PC-3 (cell line): ENCODE measurements around the gene RALB. TPM values are rescaled to one million over a fixed set of nuclear protein-coding genes. Genes with fewer than 3 reads are reported as not detected.
A peak's percentile ranks its signal among the peaks of the same experiment; 100 is the strongest.

Source experiments
- ATAC-seq: fragments of 200-7000 bp; cut with Tn5 transposase; 2 replicates; pipeline ENCODE4 v1.9.1; 2020; ENCODE audit warnings: mild to moderate bottlenecking, moderate library complexity
- BruUV-seq: library from RNA; stranded (reverse); fragments of 400-500 nt; replicated peaks from 2 replicates; lab custom pipeline; 2021; lab: Mats Ljungman, UMichigan
- CTCF ChIA-PET: fragments of 300-600 bp; sonication (Branson Sonifier 250); formaldehyde crosslinking; loops from one replicate; lab custom pipeline; 2022; ENCODE audit warnings: antibody characterized with exemption; lab: Charles Lee
- POLR2A ChIA-PET: fragments of 300-600 bp; sonication (Branson Sonifier 250); formaldehyde crosslinking; loops from one replicate; lab custom pipeline; 2022; ENCODE audit warnings: antibody characterized with exemption; ENCODE audit not compliant: unreplicated experiment; lab: Charles Lee
- DNase-seq: peaks from one replicate; pipeline ENCODE4 v3.0.0-alpha.2; 2015
- H2AFZ ChIP-seq: fragments of 300-600 bp; sonication (generic); 2 replicates; pipeline ENCODE4 v1.6.0; 2016; ENCODE audit warnings: antibody characterized with exemption, low read length
- H3F3A ChIP-seq: fragments of 300-600 bp; sonication (generic); one replicate; pipeline ENCODE4 v1.6.0; 2017; ENCODE audit warnings: antibody characterized with exemption, low read length, control low read depth, mild to moderate bottlenecking; ENCODE audit not compliant: unreplicated experiment
- H3K27ac ChIP-seq: fragments of 300-600 bp; sonication (generic); 2 replicates; pipeline ENCODE4 v1.5.1; 2016; ENCODE audit warnings: mild to moderate bottlenecking, low read length
- H3K27me3 ChIP-seq: fragments of 300-600 bp; sonication (generic); 2 replicates; pipeline ENCODE4 v1.6.1; 2016; ENCODE audit warnings: low read length, mixed read lengths
- H3K36me3 ChIP-seq: fragments of 300-600 bp; sonication (generic); 2 replicates; pipeline ENCODE4 v1.6.1; 2016; ENCODE audit warnings: low read depth, mixed run types, low read length, mixed read lengths
- H3K4me1 ChIP-seq: fragments of 300-600 bp; sonication (generic); 2 replicates; pipeline ENCODE4 v1.5.1; 2016; ENCODE audit warnings: low read length; ENCODE audit not compliant: insufficient read depth
- H3K4me2 ChIP-seq: fragments of 300-600 bp; sonication (generic); 2 replicates; pipeline ENCODE4 v1.6.0; 2016; ENCODE audit warnings: low read length
- H3K4me3 ChIP-seq: fragments of 300-600 bp; sonication (generic); 2 replicates; pipeline ENCODE4 v1.5.1; 2016; ENCODE audit warnings: mild to moderate bottlenecking, low read length, mixed read lengths
- H3K79me2 ChIP-seq: fragments of 300-600 bp; sonication (generic); 2 replicates; pipeline ENCODE4 v1.6.1; 2017; ENCODE audit warnings: low read length, mixed read lengths
- H3K9ac ChIP-seq: fragments of 300-600 bp; sonication (generic); 2 replicates; pipeline ENCODE4 v1.6.0; 2016; ENCODE audit warnings: mild to moderate bottlenecking, low read length
- H3K9me2 ChIP-seq: fragments of 300-600 bp; sonication (generic); replicated peaks from 2 replicates; pipeline ENCODE4 v1.6.1; 2016; ENCODE audit warnings: mixed run types, low read length, mixed read lengths
- H3K9me3 ChIP-seq: fragments of 300-600 bp; sonication (generic); 2 replicates; pipeline ENCODE4 v1.6.1; 2016; ENCODE audit warnings: low read length, mixed read lengths
- H4K20me1 ChIP-seq: fragments of 300-600 bp; sonication (generic); 2 replicates; pipeline ENCODE4 v1.6.1; 2016; ENCODE audit warnings: low read length, mixed read lengths
- CTCF ChIP-seq: fragments of 300-600 bp; sonication (generic); conservative IDR thresholded peaks from 2 replicates; pipeline ENCODE4 v1.5.1; 2017; ENCODE audit warnings: antibody characterized with exemption, low read depth, mild to moderate bottlenecking, low read length
- EZH2 ChIP-seq: fragments of 300-600 bp; sonication (generic); IDR thresholded peaks from one replicate; pipeline ENCODE4 v1.6.1; 2017; ENCODE audit warnings: antibody characterized with exemption, mild to moderate bottlenecking, low read length; ENCODE audit not compliant: unreplicated experiment
- EZH2phosphoT487 ChIP-seq: fragments of 300-600 bp; sonication (generic); IDR thresholded peaks from 2 replicates; pipeline ENCODE4 v1.6.1; 2018; ENCODE audit warnings: mild to moderate bottlenecking, antibody characterized with exemption, low read length, borderline replicate concordance
- intact Hi-C: fragments of 100-400 bp; cut with micrococcal nuclease; formaldehyde crosslinking; loops from 2 replicates; pipeline ENCODE4 v1.9.0; 2023
- total RNA-seq: library from RNA; depleted of rRNA; stranded (reverse); fragments of >200 nt; gene quantifications from 2 replicates; pipeline ENCODE4 v1.2.3, GENCODE V29; 2014; rRNA removed

Gene RALB
- total RNA-seq, 1 experiment from 2014 or later, result 57.9 TPM

- intact Hi-C loops, result loop anchor here (1.0 to 5.0 kb wide), 8 partner anchors 94 to 734 kb away; no protein-coding TSS in a partner anchor
- peak overlapping the region; percentile 86 for H2AFZ ChIP-seq
- CTCF ChIA-PET, result interaction anchor here (0.6 to 2.4 kb wide), 10 partner anchors 24 to 341 kb away, joined by 3 to 13 read pairs (median 6); no protein-coding TSS in a partner anchor
- H3K36me3 ChIP-seq, result peaks cover 22% of the 10 kb centered on the region
- peaks cover 7% of the 10 kb centered on the region for H3K4me1 ChIP-seq
- peaks cover 47% of the 10 kb centered on the region for H3K79me2 ChIP-seq
- peak overlapping the region; percentile 86 for H3K4me2 ChIP-seq
- H3F3A ChIP-seq, result no peaks in the 10 kb centered on the region
- no peaks in the 10 kb centered on the region for H3K27me3 ChIP-seq
- POLR2A ChIA-PET, result interaction anchor here (0.5 to 0.7 kb wide), 3 partner anchors 14 to 338 kb away, joined by 3 to 4 read pairs (median 4); no protein-coding TSS in a partner anchor
- peak; percentile 92 for DNase-seq
- no TSS peak for BruUV-seq
- H3K4me3 ChIP-seq, result peak overlapping the region; percentile 66
- no peaks in the 10 kb centered on the region for H3K9me2 ChIP-seq
- H4K20me1 ChIP-seq, result peaks cover 19% of the 10 kb centered on the region
- peak; percentile 63 for ATAC-seq
- peak; percentile 93 for TF ChIP-seq CTCF
- no peak for TF ChIP-seq EZH2phosphoT487
- no peak for TF ChIP-seq EZH2
- H3K9ac ChIP-seq, result peak overlapping the region; percentile 87
- no peaks in the 10 kb centered on the region for H3K9me3 ChIP-seq
- peak overlapping the region; percentile 86 for H3K27ac ChIP-seq
These were observed 90.9 kb downstream of the RALB start for GRCh38 chr2:120343433-120344105.

Other genes starting within 250 kb of the RALB start
- 11.7 and 14.0 TPM in 2 replicates for gene EPB41L5, start 239.8 kb upstream of the RALB start, total RNA-seq
- gene TMEM185B, start 29.5 kb upstream of the RALB start, total RNA-seq, result 67.5 and 83.6 TPM in 2 replicates
- 223 and 269 TPM in 2 replicates for gene INHBB, start 93.3 kb downstream of the RALB start, total RNA-seq